Gastroesophageal sphincter (tissue), 4 donors: ENCODE measurements around the gene CIROP. TPM values are rescaled to one million over a fixed set of nuclear protein-coding genes. Genes with fewer than 3 reads are reported as not detected.

Experiments
- ATAC-seq: fragments of 150-250 bp; one replicate; pipeline ENCODE4 v1.9.1; 2016; ENCODE audit warnings: mild to moderate bottlenecking, moderate library complexity
- H3K27ac ChIP-seq, 4 donors: fragments of 200-600 bp; sonication (generic) in 3 of 4; 1 replicate in 3 of 4; 2 replicates in 1 of 4; pipeline ENCODE4 v1.5.1; 2016 to 2019
- H3K27me3 ChIP-seq: fragments of 200-600 bp; sonication (generic); one replicate; pipeline ENCODE4 v1.5.1; 2019
- H3K36me3 ChIP-seq, 2 donors: fragments of 200-600 bp; sonication (generic); one replicate each; pipeline ENCODE4 v1.5.1; 2019; ENCODE audit warnings: control low read depth in 1 of 2
- H3K4me1 ChIP-seq, 3 donors: fragments of 200-600 bp; sonication (generic); 1 replicate in 2 of 3; 2 replicates in 1 of 3; pipeline ENCODE4 v1.5.1; 2016 to 2019; ENCODE audit warnings: control low read depth in 2 of 3
- H3K4me3 ChIP-seq, 2 donors: fragments of 200-600 bp; sonication (generic); one replicate each; pipeline ENCODE4 v1.5.1; 2019; ENCODE audit warnings: mild to moderate bottlenecking in 1 of 2, moderate library complexity in 1 of 2
- H3K9me3 ChIP-seq, 3 donors: fragments of 200-600 bp; sonication (generic); one replicate each; pipeline ENCODE4 v1.5.1; 2017 to 2019; ENCODE audit warnings: control low read depth in 2 of 3
- EP300 ChIP-seq: sonication (generic); formaldehyde crosslinking; IDR thresholded peaks from one replicate; pipeline ENCODE4 v1.6.1; 2017; ENCODE audit warnings: antibody characterized with exemption, mild to moderate bottlenecking
- POLR2A ChIP-seq, 2 donors: fragments of 450-650 bp; IDR thresholded peaks; one replicate each; pipeline ENCODE4 v1.6.1; 2017; ENCODE audit warnings: antibody characterized with exemption in 2 of 2, mild to moderate bottlenecking in 2 of 2, moderate library complexity in 1 of 2
- POLR2AphosphoS5 ChIP-seq: sonication (generic); formaldehyde crosslinking; IDR thresholded peaks from one replicate; pipeline ENCODE4 v1.6.1; 2017; ENCODE audit warnings: antibody characterized with exemption
- WGBS, 2 donors: methylation state at CpG; one replicate each; pipeline ENCODE4 v1.1.5; 2018; ENCODE audit warnings: low coverage in 1 of 2; 5-methylcytosine and 5-hydroxymethylcytosine counted together
- total RNA-seq, 4 donors: library from RNA; depleted of rRNA; stranded (reverse); fragments of >200 nt; gene quantifications; one replicate each; pipeline ENCODE4 v1.1.0, GENCODE V29; 2016
- TF ChIP-seq, protein P1 (sequence below), 4 experiments: fragments of 200-600 bp in 2 of 4; fragments of 450-650 bp in 2 of 4; sonication (generic) in 1 of 4; IDR thresholded peaks; one replicate each; pipeline ENCODE4 v1.5.1; 2017 to 2019; ENCODE audit warnings: antibody characterized with exemption in 4 of 4, mild to moderate bottlenecking in 2 of 4, moderate library complexity in 2 of 4

The CIROP gene
- total RNA-seq, 4 donors from 2014 or later, result 0.13 to 0.31 TPM; not detected in 2

DNA sequence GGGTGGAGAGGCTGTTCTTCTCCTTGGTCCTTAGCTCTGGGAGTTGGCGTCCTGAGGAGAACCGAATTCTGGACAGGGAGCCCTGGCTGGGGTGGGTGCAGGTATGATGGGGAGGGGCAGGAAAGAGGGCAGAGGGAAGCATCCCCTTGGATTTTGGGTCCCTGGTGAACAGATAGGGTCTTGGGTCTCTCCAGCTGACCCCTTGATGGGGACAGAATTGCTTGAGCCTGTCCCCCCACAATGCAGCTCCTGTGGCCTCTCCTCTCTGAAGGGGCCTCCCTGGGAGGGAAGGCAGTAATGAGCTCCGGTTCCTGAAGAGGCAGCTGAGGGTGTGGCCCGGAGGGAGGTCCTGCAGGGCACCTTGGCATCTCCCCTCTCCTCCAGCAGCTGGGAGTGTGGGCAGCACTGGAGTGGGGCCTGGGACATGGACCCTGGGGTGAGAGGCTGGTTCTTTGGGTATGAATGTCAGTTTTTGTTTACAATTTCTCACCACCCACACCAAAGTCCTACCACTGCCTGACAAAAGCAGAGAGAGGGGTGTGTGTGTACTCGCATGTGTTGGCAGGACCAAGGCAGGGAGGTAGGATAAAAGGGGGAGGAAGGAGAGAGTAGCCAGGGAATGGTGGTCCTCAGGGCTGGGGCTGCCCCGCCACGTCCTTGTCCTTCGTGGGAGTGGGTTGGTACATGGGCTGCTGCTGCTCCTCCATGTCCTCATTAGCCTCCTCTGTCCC lies 21.9 kb upstream of the CIROP start:
- TF ChIP-seq, protein P1, sequence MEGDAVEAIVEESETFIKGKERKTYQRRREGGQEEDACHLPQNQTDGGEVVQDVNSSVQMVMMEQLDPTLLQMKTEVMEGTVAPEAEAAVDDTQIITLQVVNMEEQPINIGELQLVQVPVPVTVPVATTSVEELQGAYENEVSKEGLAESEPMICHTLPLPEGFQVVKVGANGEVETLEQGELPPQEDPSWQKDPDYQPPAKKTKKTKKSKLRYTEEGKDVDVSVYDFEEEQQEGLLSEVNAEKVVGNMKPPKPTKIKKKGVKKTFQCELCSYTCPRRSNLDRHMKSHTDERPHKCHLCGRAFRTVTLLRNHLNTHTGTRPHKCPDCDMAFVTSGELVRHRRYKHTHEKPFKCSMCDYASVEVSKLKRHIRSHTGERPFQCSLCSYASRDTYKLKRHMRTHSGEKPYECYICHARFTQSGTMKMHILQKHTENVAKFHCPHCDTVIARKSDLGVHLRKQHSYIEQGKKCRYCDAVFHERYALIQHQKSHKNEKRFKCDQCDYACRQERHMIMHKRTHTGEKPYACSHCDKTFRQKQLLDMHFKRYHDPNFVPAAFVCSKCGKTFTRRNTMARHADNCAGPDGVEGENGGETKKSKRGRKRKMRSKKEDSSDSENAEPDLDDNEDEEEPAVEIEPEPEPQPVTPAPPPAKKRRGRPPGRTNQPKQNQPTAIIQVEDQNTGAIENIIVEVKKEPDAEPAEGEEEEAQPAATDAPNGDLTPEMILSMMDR (IDR thresholded peaks at IDR 0.05), result no peak
- no peak for TF ChIP-seq POLR2AphosphoS5
- no peak for TF ChIP-seq EP300
- TF ChIP-seq POLR2A (IDR thresholded peaks at IDR 0.05), result no peak
- Histone ChIP-seq H3K4me3 (no peak overlapping the region), H3K36me3 (peaks cover 0 to 47% of the 10 kb centered on the region in 2 donors), H3K27ac (peak overlapping the region in 3 of 4 donors; percentile 29 to 40 (median 35)), H3K9me3 (no peaks in the 10 kb centered on the region), H3K27me3 (no peaks in the 10 kb centered on the region), H3K4me1 (peaks cover 0 to 44% (median 0%) of the 10 kb centered on the region in 3 donors)
- ATAC-seq, result no peak
- 100% methylated on average over 1 of the region's 8 CpGs; no CpG with 5 or more reads in 1 of the 2 donors for WGBS, 2 donors

GRCh38 chr14:23125933-23126524 lies 21.2 kb upstream of the CIROP start:
- Histone ChIP-seq H3K27me3 (no peaks in the 10 kb centered on the region), H3K4me3 (no peak overlapping the region), H3K27ac (peak overlapping the region in 2 of 4 donors; percentile 35 to 40), H3K36me3 (peaks cover 0 to 42% of the 10 kb centered on the region in 2 donors), H3K4me1 (peaks cover 0 to 46% (median 0%) of the 10 kb centered on the region in 3 donors), H3K9me3 (no peaks in the 10 kb centered on the region)
- no peak for ATAC-seq
- TF ChIP-seq EP300 (no peak), POLR2A (IDR thresholded peaks at IDR 0.05) (no peak), POLR2AphosphoS5 (no peak)
- TF ChIP-seq, protein P1 (IDR thresholded peaks at IDR 0.05), result no peak
- WGBS, 2 donors, result 20 to 47% methylated on average over 2 to 4 of the region's 9 CpGs

DNA sequence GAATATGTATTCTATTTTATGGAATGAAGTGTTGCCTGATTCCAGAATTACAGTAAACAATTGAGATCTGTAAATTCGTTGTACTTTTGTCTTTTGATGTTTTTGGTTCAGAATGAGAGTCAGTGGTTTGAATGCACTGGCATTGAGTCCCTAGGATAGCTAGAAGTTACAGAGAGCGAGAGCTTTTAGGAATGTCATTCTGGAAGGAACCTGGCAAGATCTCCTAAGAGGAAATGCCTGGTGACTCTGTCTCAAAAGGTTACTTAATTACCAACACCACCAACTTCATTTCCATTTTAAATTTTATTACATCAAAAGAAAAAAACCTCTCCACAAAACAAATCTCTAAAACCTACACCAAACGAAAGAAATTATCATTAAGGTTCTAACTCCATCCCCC lies 20.2 kb upstream of the CIROP start:
- Histone ChIP-seq H3K4me3 (no peak overlapping the region), H3K9me3 (no peaks in the 10 kb centered on the region), H3K4me1 (peaks cover 0 to 40% (median 0%) of the 10 kb centered on the region in 3 donors), H3K27ac (no peak overlapping the region), H3K36me3 (peaks cover 0 to 40% of the 10 kb centered on the region in 2 donors), H3K27me3 (no peaks in the 10 kb centered on the region)
- no peak for ATAC-seq
- TF ChIP-seq EP300, result no peak
- TF ChIP-seq, protein P1 (IDR thresholded peaks at IDR 0.05), result no peak
- no peak for TF ChIP-seq POLR2AphosphoS5
- TF ChIP-seq POLR2A (IDR thresholded peaks at IDR 0.05), result no peak
- WGBS, 2 donors, result 60% methylated on average over 2 to 3 of the region's 3 CpGs

- peaks cover 0 to 35% (median 0%) of the 10 kb centered on the region in 3 donors for H3K4me1 ChIP-seq
- no peak overlapping the region for H3K27ac ChIP-seq
- 60 to 91% methylated on average over 1 to 13 of the region's 13 CpGs for WGBS, 2 donors
- ATAC-seq, result no peak
- H3K36me3 ChIP-seq, result peaks cover 0 to 35% of the 10 kb centered on the region in 2 donors
- no peak for TF ChIP-seq POLR2A (IDR thresholded peaks at IDR 0.05)
- TF ChIP-seq POLR2AphosphoS5, result peak; percentile 10
- TF ChIP-seq, protein P1 (IDR thresholded peaks at IDR 0.05), result no peak
- no peak for TF ChIP-seq EP300
- H3K9me3 ChIP-seq, result no peaks in the 10 kb centered on the region
- H3K4me3 ChIP-seq, result no peak overlapping the region
- no peaks in the 10 kb centered on the region for H3K27me3 ChIP-seq
These were observed 19.7 kb upstream of the CIROP start for GRCh38 chr14:23124337-23124954.
